NCI-H1694 (cell line): ENCODE data around the gene SLC6A19.

Experiments used
- DNase-seq: peaks from one replicate; lab custom pipeline; 2025; lab: John Stamatoyannopoulos, UW

Gene SLC6A19

DNA sequence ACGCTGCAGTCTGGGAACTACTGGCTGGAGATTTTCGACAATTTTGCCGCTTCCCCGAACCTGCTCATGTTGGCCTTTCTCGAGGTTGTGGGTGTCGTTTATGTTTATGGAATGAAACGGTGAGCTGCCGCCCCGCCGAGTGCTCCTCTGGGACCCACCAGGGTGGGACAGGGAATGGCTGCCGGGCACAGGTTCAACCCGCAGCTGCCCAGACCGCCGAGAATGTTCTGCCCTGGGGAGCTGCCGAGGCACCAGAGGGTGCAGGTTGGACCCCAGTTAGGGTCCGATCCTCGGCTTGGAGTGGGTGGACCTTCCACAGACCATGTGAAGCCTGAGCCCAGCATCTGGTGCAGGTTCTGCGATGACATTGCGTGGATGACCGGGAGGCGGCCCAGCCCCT lies 42.9 kb downstream of the SLC6A19 start:
- DNase-seq, result no peak

DNA sequence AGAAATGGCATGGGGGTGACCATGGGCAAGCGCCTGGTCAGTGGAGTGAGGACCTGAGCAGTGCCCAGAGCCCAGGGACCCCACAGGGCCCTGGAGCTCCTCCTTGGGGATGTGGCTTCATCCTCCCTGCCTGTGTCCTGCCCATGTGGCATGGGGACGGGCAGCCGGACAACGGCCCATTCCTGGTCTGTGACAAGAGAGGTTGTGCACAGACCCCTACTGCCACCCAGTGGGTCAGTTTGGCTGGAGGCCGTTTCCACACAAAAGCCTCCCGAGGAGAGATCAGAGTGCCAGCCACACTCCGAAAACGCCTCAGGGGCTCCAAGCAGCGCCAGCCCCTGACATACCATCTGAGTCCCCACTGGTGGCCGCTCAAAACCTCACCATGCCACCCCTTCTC lies 43.6 kb downstream of the SLC6A19 start:
- no peak for DNase-seq

DNA sequence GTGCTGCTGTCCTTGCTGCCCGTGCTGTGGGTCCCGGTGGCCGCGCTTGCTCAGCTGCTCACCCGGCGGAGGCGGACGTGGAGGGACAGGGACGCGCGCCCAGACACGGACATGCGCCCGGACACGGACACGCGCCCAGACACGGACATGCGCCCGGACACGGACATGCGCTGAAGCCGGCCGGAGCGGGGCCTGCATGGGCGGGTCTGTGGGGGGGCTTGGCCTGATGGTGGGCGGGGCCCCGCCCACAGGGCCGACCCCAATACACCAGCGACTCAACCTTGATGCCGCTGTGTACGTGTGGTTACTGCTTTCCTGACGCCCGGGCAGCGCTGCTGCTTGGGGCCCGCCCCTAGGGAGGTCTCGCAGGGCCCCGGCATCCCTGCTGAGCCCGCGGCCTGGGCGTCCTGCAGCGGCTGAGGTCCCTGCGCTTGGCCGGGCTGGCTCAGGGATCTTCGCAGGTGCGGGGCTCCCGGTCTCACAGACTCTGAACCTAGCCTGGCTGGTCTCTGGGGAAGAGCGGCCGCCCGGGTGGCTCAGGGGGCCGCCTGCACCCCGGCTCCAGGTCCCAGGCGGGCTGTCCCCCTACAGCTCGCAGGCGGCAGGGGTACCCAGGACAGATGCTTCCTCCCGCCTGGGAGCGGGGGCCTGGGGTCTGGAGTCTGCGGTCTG lies 44.6 kb downstream of the SLC6A19 start:
- DNase-seq, result no peak

DNA sequence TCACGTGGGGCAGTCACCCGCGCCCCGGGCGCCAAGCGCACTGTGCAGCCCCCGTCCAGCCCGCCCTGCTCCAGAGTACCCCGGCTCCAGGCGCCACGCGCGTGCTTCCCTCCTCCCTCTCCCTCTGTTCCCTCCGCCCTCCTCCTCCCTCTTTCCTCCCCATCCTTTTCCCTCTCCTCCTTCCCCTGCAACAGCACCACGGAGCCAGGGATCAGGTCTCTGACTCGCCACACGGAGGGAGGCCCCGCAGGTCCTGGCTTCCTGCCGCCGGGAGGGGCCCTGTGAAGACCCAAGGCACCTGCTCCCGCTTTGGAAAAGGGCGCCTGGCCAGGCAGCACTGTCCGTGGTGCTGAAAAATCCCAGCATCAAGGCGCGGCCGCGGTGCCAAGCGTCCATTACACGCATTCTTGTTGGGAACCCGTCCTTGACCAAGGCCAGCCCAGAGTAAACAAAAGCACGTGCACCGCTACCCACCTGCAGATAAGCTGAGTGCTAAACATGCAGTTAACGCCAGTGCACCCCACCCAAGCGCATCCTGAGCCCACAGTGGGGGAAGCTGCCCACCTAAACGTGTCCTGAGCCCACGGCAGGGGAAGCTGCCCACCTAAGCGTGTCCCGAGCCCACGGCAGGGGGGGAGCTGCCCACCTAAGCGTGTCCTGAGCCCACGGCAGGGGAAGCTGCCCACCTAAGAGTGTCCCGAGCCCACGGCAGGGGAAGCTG lies 45.5 kb downstream of the SLC6A19 start:
- no peak for DNase-seq

DNA sequence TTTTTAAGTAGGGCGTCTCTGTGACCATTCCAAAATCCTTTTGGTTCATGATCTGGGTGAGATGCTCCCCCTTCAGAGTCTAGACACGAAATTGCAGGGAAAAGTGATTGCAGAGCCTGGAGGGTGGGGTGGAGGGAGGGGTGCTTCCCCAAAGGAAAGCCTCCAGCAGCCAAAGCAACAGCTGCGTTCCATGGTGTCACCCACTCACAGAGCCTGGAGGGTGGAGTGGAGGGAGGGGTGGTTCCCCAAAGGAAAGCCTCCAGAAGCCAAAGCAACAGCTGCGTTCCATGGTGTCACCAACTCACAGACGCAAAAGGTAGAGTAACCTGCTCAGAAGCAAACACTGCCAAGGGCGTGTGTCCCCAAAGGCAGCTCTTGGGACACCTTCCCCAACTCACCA lies 46.4 kb downstream of the SLC6A19 start:
- DNase-seq, result no peak

DNA sequence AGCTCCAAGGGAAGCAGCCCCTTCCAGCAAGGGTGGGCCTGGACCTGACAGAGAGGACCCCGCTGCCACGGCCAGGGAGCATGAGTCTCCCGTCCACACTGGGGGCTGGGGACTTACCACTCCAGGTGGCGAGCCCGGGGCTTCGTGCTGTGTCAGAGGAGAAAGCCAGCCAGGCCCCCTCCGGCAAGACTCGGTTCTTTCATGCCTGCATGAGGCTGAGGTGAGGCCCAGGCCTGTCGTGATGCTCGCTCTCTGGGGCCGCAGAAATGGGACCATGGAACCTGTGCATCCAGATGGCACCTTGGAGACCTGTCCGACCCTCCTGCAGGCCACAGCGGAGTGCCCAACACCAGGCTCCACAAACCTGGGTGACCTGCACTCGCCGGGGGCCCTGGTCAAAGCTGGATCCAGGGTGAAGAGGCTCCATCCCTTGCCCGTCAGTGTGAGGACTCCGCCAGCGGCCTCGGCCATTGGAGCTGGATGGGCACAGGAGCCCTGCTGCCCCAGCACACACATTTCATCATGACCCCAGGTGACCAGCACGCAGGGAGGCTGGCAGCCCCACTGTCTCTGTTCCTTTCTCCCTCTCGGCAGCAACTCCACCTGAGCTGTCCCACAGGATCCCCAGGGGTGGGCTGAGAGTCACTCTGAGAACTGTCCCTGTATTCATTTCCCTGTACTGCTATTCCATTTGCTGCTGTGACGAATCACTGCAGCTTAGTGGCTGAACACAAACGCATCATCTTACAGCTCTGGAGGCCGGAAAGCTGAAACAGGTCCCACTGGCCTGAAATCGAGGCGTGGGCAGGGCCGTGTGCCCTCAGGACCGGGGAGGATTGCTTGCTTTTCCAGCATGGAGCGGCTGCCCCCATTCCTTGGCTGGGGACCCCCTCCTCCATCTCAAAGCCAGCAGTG lies 48.2 kb downstream of the SLC6A19 start:
- no peak for DNase-seq

DNA sequence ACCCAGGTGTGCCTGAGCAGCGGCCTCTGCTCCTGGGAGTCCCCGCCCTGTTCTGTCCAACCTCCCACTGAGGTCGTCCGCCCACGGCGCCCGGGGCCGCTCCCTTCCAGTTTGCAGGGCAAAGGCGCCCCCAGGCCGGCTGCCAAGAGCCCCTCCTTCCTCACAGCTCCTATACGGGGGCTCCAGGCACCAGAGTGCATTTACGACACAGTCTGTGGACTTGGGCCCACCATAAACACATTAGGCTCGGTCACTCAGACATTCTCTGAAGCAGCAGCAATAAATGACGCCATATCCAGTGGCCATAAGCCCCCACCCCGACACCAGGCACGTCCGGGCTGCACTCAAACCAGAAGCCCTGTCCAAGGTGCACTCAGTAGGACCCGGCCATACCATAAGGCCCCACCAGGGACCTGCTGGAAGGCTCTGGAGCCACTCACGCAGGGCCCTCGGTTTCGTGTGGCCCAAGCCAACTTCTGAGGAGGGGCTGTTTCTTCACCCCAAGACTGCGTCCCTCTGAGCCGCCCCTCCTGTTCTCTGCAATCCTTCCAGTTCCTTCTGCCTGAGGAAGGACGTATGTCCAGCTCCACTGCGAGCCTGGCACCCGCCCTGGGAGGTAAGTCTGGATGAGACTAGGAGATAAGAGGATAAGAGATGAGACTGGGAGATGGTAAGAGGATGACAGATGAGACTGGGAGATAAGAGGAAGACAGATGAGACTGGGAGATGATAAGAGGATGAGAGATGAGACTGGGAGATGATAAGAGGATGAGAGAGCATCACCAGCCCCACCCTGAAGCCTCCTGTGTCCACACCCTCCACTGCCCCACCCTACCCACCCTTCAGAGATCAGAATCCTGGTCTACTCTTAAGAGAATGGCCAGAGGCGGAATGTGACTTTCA lies 50.5 kb downstream of the SLC6A19 start:
- DNase-seq, result no peak

DNA sequence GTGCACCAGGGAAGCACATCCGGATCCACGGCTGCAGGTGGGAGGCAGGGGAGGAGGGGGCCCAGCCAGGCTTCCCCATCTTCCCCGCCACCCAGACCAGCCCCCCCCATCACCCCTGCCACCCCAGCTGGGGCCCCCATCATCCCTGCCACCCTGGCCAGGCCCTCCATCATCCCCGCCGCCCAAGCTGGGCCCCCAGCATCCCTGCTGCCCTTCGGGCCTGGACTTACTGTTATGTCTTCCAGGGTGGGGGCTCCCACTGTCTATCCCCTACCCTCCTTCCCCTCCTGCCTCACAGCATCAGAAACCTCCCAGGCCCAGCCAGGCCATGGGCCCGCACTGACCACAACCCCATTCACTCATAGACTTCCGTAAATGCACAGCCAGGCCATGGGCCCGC lies 51.3 kb downstream of the SLC6A19 start:
- DNase-seq, result no peak

DNA sequence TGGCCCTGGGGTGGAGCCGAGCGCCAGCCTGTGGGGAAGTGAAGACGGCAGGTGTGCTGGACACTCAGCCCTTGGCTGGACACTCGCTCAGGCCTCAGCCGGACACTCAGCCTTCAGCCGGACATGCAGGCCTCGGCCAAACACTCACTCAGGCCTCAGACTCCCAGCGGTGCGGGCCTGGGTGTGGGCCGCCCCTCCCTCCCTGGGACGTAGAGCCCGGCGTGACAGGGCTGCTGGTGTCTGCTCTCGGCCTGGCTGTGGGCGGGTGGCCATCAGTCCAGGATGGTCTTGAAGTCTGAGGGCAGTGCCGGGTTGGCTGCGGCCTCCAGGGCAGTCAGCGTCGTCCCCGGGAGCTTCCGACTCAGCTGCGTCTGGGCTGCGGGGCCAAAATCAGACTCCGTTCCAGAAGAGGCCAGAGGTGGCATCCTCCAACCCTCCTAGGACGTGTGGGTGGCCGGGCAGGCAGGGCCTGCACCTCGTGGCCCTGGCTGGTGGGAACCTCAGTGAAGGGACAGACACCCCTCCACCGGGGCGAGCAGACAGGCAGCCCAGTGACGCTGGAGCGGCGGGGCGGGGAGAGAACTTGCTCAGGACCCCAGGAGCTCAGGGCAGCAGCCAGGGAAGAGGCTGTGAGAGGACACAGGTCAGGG lies 52.2 kb downstream of the SLC6A19 start:
- no peak for DNase-seq

DNA sequence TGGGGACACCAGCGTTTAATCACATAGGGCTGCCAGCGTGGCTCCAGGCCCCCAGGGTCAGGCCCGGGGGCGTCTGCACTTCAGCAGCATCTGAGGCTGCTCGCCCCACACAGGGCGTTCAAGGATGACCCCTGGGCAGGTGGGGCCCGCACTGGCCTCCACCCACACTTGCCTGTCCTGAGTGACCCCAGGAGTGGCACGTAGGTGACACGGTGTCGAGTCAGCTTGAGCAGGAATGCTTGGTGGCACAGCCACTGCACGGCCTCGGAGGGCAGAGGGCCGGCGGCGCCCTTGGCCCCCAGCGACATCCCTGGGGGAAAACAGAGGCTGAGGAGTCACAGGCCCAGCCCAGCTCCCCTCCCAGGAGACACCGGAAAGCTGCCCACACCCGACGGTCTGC lies 52.8 kb downstream of the SLC6A19 start:
- no peak for DNase-seq

DNA sequence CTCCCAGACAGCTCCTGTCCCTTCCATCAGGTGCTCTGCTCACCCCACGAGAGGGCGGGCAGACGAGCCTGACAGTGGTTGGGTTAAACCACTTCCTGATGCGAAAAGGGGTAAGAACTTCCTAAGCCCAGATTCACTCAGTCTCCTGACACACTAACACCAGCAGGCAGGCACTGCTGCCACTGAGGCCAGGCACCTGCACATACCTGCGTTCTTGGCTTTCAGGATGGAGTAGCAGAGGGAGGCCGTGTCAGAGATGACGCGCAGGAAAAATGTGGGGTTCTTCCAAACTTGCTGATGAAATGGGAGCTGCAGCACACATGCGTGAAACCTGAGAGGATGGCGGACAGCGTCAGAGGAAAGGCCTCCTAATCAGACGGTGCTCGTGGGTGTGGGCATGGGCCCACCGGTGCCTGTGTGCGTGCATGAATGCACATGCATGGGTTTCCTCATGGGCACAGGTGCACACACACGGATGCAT lies 53.7 kb downstream of the SLC6A19 start:
- no peak for DNase-seq

DNA sequence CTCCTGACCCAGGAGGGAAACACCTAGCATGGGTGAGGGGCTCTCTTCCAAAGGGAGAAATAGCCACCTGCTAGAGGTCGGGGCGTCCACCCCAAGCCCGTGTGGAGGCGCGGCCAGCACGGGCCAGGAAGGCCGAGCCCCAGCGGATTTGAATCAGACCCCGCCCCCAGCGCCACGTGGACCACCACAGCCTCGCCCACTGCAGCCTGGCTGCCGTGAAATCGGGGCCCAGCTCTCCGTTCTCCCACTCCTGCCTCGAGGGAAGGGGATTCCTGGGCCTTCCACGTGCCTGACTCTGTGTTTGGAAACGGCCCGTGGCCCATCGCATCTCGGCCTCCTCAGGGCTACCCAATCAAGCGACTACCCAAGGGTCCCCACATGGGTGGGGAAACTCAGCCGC lies 55.4 kb downstream of the SLC6A19 start:
- DNase-seq, result no peak

DNA sequence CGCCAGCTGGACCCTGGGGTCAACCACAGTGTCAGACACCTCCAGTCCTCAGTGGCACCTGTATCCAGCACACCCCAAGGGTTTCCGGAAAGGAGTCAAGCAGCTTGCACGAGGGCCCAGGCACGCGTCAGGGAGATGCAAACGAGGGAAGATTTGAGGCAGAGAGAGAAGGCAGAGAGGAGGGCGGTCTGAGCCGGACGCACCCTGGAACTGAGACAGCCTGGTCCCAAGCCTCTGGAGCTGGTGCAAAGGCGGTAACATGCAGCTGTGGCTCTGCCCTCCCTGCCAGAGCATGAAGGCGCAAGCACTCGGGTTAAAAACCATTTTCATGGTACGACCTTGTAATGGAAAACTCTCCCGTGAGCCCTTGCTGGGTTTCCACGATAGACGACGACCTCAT lies 56.0 kb downstream of the SLC6A19 start:
- no peak for DNase-seq

DNA sequence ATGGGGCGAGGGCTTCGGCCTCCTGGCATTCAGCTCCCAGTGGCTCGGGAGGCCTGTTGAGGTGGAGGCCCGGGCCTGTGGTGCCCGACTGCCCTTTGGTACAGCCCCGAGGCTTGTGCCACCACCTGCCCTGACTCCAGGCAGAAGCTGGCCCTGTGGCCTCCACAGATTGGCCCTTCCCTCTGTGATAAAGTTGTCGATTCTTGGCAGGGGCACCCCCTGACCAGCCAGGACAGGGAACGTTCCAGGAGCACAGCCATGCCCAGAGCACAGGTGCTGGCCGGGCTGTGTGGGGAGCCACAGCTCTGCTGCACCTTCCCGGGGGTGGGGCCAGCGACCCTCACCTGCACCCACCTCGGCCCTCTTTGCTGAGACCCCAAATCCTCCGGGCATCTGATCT lies 56.4 kb downstream of the SLC6A19 start:
- DNase-seq, result no peak

DNA sequence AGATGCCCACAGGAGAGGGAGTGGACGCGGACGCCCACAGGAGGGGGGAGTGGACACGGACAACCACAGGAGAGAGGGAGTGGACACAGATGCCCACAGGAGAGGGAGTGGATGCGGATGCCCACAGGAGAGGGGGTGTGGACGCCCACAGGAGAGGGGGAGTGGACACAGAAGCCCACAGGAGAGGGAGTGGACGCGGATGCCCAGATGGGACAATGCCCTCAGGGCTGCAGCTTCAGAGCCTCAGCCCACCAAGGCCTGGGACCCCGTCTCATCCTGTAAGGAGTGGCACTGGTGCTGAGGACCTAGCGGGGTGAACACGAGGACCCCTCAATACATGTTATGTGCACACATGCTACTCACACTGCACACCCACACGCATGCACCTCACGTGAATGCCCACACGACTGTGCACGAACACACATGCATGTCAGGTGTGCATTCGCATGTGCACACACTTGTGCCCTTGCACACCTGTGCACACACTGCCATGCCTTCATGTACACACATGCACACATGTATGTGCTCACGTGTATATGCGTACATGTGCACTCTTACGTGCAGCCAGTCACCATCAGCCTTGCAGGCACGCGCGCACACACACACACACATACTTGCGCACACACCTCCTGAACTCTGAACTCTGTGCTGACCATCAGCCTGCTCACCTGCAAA lies 58.5 kb downstream of the SLC6A19 start:
- no peak for DNase-seq

DNA sequence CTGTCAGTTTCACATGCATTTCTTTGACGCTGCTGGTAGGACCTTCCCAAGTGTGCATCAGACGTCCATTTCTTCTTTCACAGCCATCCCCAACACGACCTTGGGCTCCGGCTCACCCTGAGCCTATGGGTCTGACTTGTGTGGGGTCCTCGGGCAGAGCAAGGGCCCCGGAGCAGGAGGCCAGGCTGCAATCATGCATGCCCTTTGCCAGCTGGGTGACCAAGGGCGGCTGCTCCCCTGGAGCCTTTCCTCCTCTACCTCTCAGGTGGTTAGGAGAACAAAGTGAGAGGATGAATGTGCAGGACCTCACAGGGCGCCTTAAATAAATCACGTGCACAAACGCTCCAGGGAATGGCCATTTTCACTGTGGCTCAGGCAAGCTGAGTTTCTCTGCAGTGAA lies 60.2 kb downstream of the SLC6A19 start:
- DNase-seq, result no peak

DNA sequence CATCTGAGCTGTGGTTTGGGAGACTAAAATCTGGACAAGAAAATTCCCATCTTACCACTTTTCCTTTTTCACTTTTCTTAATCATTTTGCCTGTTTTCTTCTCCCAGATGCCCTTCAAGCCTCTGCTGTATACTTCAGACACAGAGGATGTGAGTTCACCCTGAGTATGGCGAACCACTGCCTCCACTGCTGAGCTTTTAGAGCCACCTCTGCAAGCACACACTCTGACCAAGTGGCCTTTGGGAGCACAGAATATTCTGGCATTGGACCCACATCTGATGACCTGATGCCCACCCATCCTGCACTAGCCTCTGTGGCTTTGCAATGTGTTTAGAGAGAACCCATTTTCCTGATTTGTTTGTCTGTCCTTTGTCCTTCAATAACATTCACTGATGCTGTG lies 61.0 kb downstream of the SLC6A19 start:
- DNase-seq, result no peak

DNA sequence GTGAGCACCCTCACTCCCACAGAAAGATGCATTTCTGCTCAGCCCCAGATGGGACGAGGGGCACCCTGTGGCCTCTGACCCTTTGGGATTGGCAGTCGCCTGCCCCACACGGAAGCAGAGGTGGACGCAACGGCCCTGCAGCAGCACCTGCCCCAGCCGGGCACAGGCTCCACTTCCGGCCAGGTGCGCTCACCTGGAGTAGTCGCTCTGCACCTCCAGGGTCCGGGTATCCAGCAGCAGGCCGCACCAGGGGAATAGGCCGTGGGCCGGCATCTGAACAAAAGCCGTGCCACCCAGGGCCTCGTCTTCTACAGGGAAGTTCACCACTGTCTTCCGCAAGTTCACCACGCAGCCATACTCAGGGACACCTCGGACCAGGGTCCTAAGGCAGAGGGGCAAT lies 62.8 kb downstream of the SLC6A19 start:
- no peak for DNase-seq

DNA sequence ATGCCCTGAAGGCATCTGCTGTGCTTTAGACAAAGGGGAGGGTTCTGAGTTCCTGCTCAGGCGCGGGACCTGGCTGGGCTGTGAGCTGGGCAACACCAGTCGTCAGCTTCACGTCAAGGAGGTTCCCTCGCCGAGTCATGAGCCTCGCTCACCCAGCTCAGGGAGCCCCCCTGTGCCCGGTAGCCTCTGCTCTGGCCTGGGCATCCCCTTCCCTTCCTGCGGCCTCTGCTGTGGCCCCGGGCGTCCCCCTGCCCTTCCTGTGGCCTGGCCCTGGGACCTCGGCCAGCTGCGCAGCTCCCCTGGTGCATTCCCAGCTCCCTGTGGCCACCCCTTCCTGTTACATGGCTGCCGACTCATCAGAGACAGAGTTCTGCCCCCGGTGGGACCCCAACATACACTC lies 63.6 kb downstream of the SLC6A19 start:
- DNase-seq, result no peak
